Trophoblast cell (in vitro differentiated cells and primary cell): ENCODE measurements around the gene PHETA1.

Experiments
- DNase-seq, 2 donors: peaks; one replicate each; pipeline ENCODE4 v3.0.0-alpha.2; 2016
- H2AFZ ChIP-seq: 2 replicates; pipeline ENCODE4 v1.6.1; 2013; ENCODE audit warnings: low read length, moderate library complexity, mild to moderate bottlenecking; ENCODE audit not compliant: insufficient read depth, poor library complexity
- H2AK5ac ChIP-seq: 2 replicates; pipeline ENCODE4 v1.6.1; 2013; ENCODE audit warnings: mild to moderate bottlenecking, low read length
- H2BK120ac ChIP-seq: 2 replicates; pipeline ENCODE4 v1.6.1; 2013; ENCODE audit warnings: low read length, mild to moderate bottlenecking, moderate library complexity; ENCODE audit not compliant: insufficient read depth, poor library complexity
- H2BK12ac ChIP-seq: 2 replicates; pipeline ENCODE4 v1.6.1; 2013; ENCODE audit warnings: mild to moderate bottlenecking, low read length, moderate library complexity
- H2BK5ac ChIP-seq: 2 replicates; pipeline ENCODE4 v1.6.1; 2013; ENCODE audit warnings: low read length, low read depth, moderate library complexity, mild to moderate bottlenecking; ENCODE audit not compliant: poor library complexity
- H3K14ac ChIP-seq: 2 replicates; pipeline ENCODE4 v1.6.1; 2013; ENCODE audit warnings: mild to moderate bottlenecking, low read length
- H3K18ac ChIP-seq: 2 replicates; pipeline ENCODE4 v1.6.1; 2013; ENCODE audit warnings: mild to moderate bottlenecking, low read length
- H3K23ac ChIP-seq: 2 replicates; pipeline ENCODE4 v1.6.1; 2013; ENCODE audit warnings: low read length
- H3K27ac ChIP-seq: 2 replicates; pipeline ENCODE4 v1.5.1; 2013; ENCODE audit warnings: low read depth, mild to moderate bottlenecking, inconsistent platforms, low read length, moderate library complexity
- H3K27me3 ChIP-seq: 2 replicates; pipeline ENCODE4 v1.6.1; 2013; ENCODE audit warnings: inconsistent platforms, mild to moderate bottlenecking, low read length, moderate library complexity; ENCODE audit not compliant: insufficient read depth
- H3K36me3 ChIP-seq, 2 experiments: 1 replicate in 1 of 2; 2 replicates in 1 of 2; pipeline ENCODE4 v1.6.1; 2013; ENCODE audit warnings: low read length in 2 of 2, mild to moderate bottlenecking in 2 of 2, moderate library complexity in 1 of 2; ENCODE audit not compliant: insufficient read depth in 2 of 2, control insufficient read depth in 1 of 2
- H3K4ac ChIP-seq: 2 replicates; pipeline ENCODE4 v1.6.1; 2013; ENCODE audit warnings: low read depth, mild to moderate bottlenecking, low read length, moderate library complexity
- H3K4me1 ChIP-seq, 2 experiments: 1 replicate in 1 of 2; 2 replicates in 1 of 2; pipeline ENCODE4 v1.6.1; 2013; ENCODE audit warnings: low read length in 2 of 2, mild to moderate bottlenecking in 2 of 2, moderate library complexity in 1 of 2; ENCODE audit not compliant: insufficient read depth in 2 of 2, control insufficient read depth in 1 of 2
- H3K4me2 ChIP-seq: 2 replicates; pipeline ENCODE4 v1.6.1; 2013; ENCODE audit warnings: inconsistent platforms, mild to moderate bottlenecking, low read length, moderate library complexity
- H3K4me3 ChIP-seq: 2 replicates; pipeline ENCODE4 v1.5.1; 2013; ENCODE audit warnings: mild to moderate bottlenecking, low read depth, low read length, inconsistent platforms
- H3K79me1 ChIP-seq: one replicate; pipeline ENCODE4 v1.6.1; 2013; ENCODE audit warnings: low read length
- H3K79me2 ChIP-seq: 2 replicates; pipeline ENCODE4 v1.6.1; 2013; ENCODE audit warnings: low read length, mild to moderate bottlenecking; ENCODE audit not compliant: control insufficient read depth, insufficient read depth, poor library complexity
- H3K9ac ChIP-seq: 2 replicates; pipeline ENCODE4 v1.6.1; 2013; ENCODE audit warnings: mild to moderate bottlenecking, low read length
- H3K9me3 ChIP-seq: 2 replicates; pipeline ENCODE4 v1.6.1; 2013; ENCODE audit warnings: low read depth, mild to moderate bottlenecking, control low read depth, inconsistent platforms, low read length; ENCODE audit not compliant: insufficient read depth
- H4K12ac ChIP-seq: 2 replicates; pipeline ENCODE4 v1.6.1; 2013; ENCODE audit warnings: low read depth, mild to moderate bottlenecking, low read length, moderate library complexity
- H4K8ac ChIP-seq: 2 replicates; pipeline ENCODE4 v1.6.1; 2013; ENCODE audit warnings: low read depth, mild to moderate bottlenecking, low read length, moderate library complexity
- H4K91ac ChIP-seq: one replicate; pipeline ENCODE4 v1.6.1; 2013; ENCODE audit warnings: low read depth, mild to moderate bottlenecking, low read length, moderate library complexity
- WGBS: extraction: QIAGEN DNeasy Blood & Tissue Kit; methylation state at CpG from one replicate; pipeline ENCODE4 v1.1.7; 2013; ENCODE audit warnings: missing lambda C conversion rate; ENCODE audit not compliant: insufficient read length, insufficient coverage; ENCODE audit errors: extremely low coverage; 5-methylcytosine and 5-hydroxymethylcytosine counted together

PHETA1 gene

GRCh38 chr12:111390910-111391309 lies 22.0 kb upstream of the PHETA1 start:
- Histone ChIP-seq H4K8ac (no peak overlapping the region), H3K4ac (no peak overlapping the region), H3K4me1 (no peaks in the 10 kb centered on the region), H3K4me3 (no peak overlapping the region), H3K79me2 (no peaks in the 10 kb centered on the region), H3K27me3 (no peaks in the 10 kb centered on the region), H3K23ac (no peak overlapping the region), H2AK5ac (no peak overlapping the region), H3K4me2 (no peak overlapping the region), H3K36me3 (no peaks in the 10 kb centered on the region), H3K9ac (no peak overlapping the region), H3K18ac (no peak overlapping the region), H4K91ac (no peak overlapping the region), H3K9me3 (no peaks in the 10 kb centered on the region), H3K79me1 (no peaks in the 10 kb centered on the region), H2AFZ (no peak overlapping the region), H3K27ac (no peak overlapping the region), H2BK12ac (no peak overlapping the region), H2BK120ac (no peak overlapping the region), H2BK5ac (no peak overlapping the region), H4K12ac (no peak overlapping the region), H3K14ac (no peak overlapping the region)
- DNase-seq: no peak
- WGBS: no CpG with 5 or more reads among the region's 9 CpGs

GRCh38 chr12:111389635-111390034 lies 20.7 kb upstream of the PHETA1 start:
- Histone ChIP-seq H3K4ac (no peak overlapping the region), H4K91ac (no peak overlapping the region), H3K79me1 (no peaks in the 10 kb centered on the region), H4K12ac (no peak overlapping the region), H3K9ac (no peak overlapping the region), H3K9me3 (no peaks in the 10 kb centered on the region), H3K14ac (no peak overlapping the region), H2AK5ac (no peak overlapping the region), H3K4me2 (no peak overlapping the region), H4K8ac (no peak overlapping the region), H3K18ac (no peak overlapping the region), H2BK120ac (no peak overlapping the region), H3K4me1 (no peaks in the 10 kb centered on the region), H2AFZ (no peak overlapping the region), H3K4me3 (no peak overlapping the region), H2BK5ac (no peak overlapping the region), H3K79me2 (no peaks in the 10 kb centered on the region), H3K27ac (no peak overlapping the region), H3K36me3 (no peaks in the 10 kb centered on the region), H3K23ac (no peak overlapping the region), H3K27me3 (no peaks in the 10 kb centered on the region), H2BK12ac (no peak overlapping the region)
- no CpG with 5 or more reads among the region's 7 CpGs for WGBS
- DNase-seq: no peak

- Histone ChIP-seq H3K23ac (peak overlapping the region; percentile 6), H3K9me3 (no peaks in the 10 kb centered on the region), H3K4me2 (no peak overlapping the region), H2BK120ac (no peak overlapping the region), H3K4me3 (no peak overlapping the region), H4K91ac (no peak overlapping the region), H4K12ac (no peak overlapping the region), H2AK5ac (no peak overlapping the region), H3K36me3 (no peaks in the 10 kb centered on the region), H2BK12ac (no peak overlapping the region), H3K9ac (no peak overlapping the region), H3K18ac (no peak overlapping the region), H3K27me3 (no peaks in the 10 kb centered on the region), H3K4me1 (no peaks in the 10 kb centered on the region), H2AFZ (no peak overlapping the region), H3K14ac (no peak overlapping the region), H2BK5ac (no peak overlapping the region), H3K79me2 (no peaks in the 10 kb centered on the region), H3K27ac (no peak overlapping the region), H3K79me1 (no peaks in the 10 kb centered on the region), H4K8ac (no peak overlapping the region), H3K4ac (no peak overlapping the region)
- DNase-seq: no peak
- no CpG with 5 or more reads among the region's 9 CpGs for WGBS
Measured at GRCh38 chr12:111387747-111388323, 18.9 kb upstream of the PHETA1 start.

- no peak overlapping the region for H2BK5ac ChIP-seq
Measured at GRCh38 chr12:111386885-111387284, 18.0 kb upstream of the PHETA1 start.

More at GRCh38 chr12:111386885-111387284, 18.0 kb upstream of the PHETA1 start:
- no peak overlapping the region for H3K4me2 ChIP-seq
- no peak overlapping the region for H3K18ac ChIP-seq
- no peak overlapping the region for H4K91ac ChIP-seq
- H3K27ac ChIP-seq: no peak overlapping the region
- no peak overlapping the region for H2BK120ac ChIP-seq
- H3K79me2 ChIP-seq: no peaks in the 10 kb centered on the region
- no peaks in the 10 kb centered on the region for H3K27me3 ChIP-seq
- no peaks in the 10 kb centered on the region for H3K79me1 ChIP-seq
- no peak overlapping the region for H2AK5ac ChIP-seq
- H3K4ac ChIP-seq: no peak overlapping the region
- H4K8ac ChIP-seq: no peak overlapping the region
- no peaks in the 10 kb centered on the region for H3K36me3 ChIP-seq
- H2AFZ ChIP-seq: no peak overlapping the region
- no CpG with 5 or more reads among the region's 3 CpGs for WGBS
- DNase-seq: no peak
- no peaks in the 10 kb centered on the region for H3K4me1 ChIP-seq
- H3K9me3 ChIP-seq: no peaks in the 10 kb centered on the region
- H3K9ac ChIP-seq: no peak overlapping the region
- no peak overlapping the region for H3K23ac ChIP-seq
- H2BK12ac ChIP-seq: no peak overlapping the region
- H4K12ac ChIP-seq: no peak overlapping the region
- no peak overlapping the region for H3K14ac ChIP-seq
- H3K4me3 ChIP-seq: no peak overlapping the region
